SU-DHL-6 (cell line): ENCODE data around the gene PTGES.

Experiments
- CTCF ChIP-seq: fragments of 200-600 bp; sonication (generic); IDR thresholded peaks from one replicate; pipeline ENCODE4 v1.5.1; 2017; ENCODE audit warnings: antibody characterized with exemption, mild to moderate bottlenecking, low read length, moderate library complexity; ENCODE audit not compliant: insufficient read depth, poor library complexity, severe bottlenecking
- EZH2phosphoT487 ChIP-seq: fragments of 200-600 bp; sonication (generic), shearing (Covaris generic); conservative IDR thresholded peaks from 2 replicates; pipeline ENCODE4 v1.6.1; 2018; ENCODE audit warnings: mild to moderate bottlenecking, antibody characterized with exemption, low read length, moderate library complexity, mixed read lengths

- TF ChIP-seq CTCF (no peak), EZH2phosphoT487 (no peak)
Observed at GRCh38 chr9:129779560-129780190, 26.8 kb upstream of the PTGES start.
